ENCODE data around the gene DCTN4.

DNA sequence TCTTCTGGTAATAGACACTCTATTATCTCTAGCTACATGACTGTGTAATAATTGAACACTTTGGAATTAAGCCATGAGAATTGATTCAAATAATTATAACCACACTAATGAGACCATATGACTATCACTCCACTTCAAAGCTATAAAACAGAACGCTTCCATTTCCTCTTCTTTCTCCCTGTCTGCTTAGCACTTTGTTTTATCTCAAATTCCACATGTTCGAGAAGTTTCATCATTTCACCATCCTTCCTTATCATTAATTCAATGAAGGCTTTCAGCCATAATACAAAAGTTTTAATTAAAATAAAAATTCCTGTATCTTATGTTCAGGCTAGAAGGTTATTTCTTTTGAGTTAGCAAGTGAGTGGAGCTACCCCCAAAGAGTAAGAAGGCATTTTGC is 7.4 kb upstream of the DCTN4 start:
- TF ChIP-seq POLR2A (IDR thresholded peaks at IDR 0.05; ENCODE audit: low read depth, low read length) (no peak), TAF1 (IDR thresholded peaks at IDR 0.05; ENCODE audit: low read depth, low read length) (no peak), POU2F2 (IDR thresholded peaks at IDR 0.05; ENCODE audit: low read depth, low read length) (no peak), POLR2AphosphoS5 (IDR thresholded peaks at IDR 0.05; ENCODE audit: low read depth, low read length) (no peak), PAX5 (IDR thresholded peaks at IDR 0.05; ENCODE audit: insufficient read depth, low read length, severe bottlenecking) (no peak), SPI1 (IDR thresholded peaks at IDR 0.05; ENCODE audit: low read depth, low read length) (no peak)

All from GM12891 (cell line).